HepG2 (cell line): ENCODE results near the gene GATD1. TPM values are rescaled to one million over a fixed set of nuclear protein-coding genes. Genes with fewer than 3 reads are reported as not detected.
A peak's percentile ranks its signal among the peaks of the same experiment; 100 is the strongest.

Experiments used
- AGO2 ChIP-seq: fragments of 200-400 bp; formaldehyde crosslinking; optimal IDR thresholded peaks from 2 replicates; pipeline ENCODE3; 2017; ENCODE audit warnings: mild to moderate bottlenecking, low read depth, low read length, moderate library complexity
- ESRRA ChIP-seq: sonication (generic); formaldehyde crosslinking; IDR thresholded peaks from 2 replicates; pipeline ENCODE4 v1.5.1; 2020; ENCODE audit warnings: mild to moderate bottlenecking, low read depth, missing genetic modification reagents
- FOXA1 ChIP-seq, 2 experiments: fragments of 450-650 bp in 1 of 2; sonication (generic) in 1 of 2; formaldehyde crosslinking in 1 of 2; IDR thresholded peaks; 2 replicates each; pipeline versions ENCODE4 v1.4.0 to v1.6.1; 2016 to 2020; ENCODE audit warnings: missing genetic modification reagents in 1 of 2
- KAT2B ChIP-seq: fragments of 150-350 bp; IDR thresholded peaks from 2 replicates; pipeline ENCODE4 v1.6.1; 2014; ENCODE audit warnings: low read depth, low read length, borderline replicate concordance
- NR2F2 ChIP-seq: IDR thresholded peaks from 2 replicates; pipeline ENCODE4 v1.6.1; 2012; ENCODE audit warnings: low read depth, inconsistent platforms, borderline replicate concordance
- ZBTB20 ChIP-seq: sonication (generic); formaldehyde crosslinking; IDR thresholded peaks from 2 replicates; pipeline ENCODE4 v1.8.1; 2023; ENCODE audit warnings: missing genetic modification reagents, low read depth, mild to moderate bottlenecking, borderline replicate concordance
- ZMAT3 ChIP-seq: sonication (generic); formaldehyde crosslinking; conservative IDR thresholded peaks from 2 replicates; pipeline ENCODE4 v1.7.0; 2021; ENCODE audit warnings: missing genetic modification reagents
- ZNF225 ChIP-seq: sonication (generic); formaldehyde crosslinking; IDR thresholded peaks from 2 replicates; pipeline ENCODE4 v1.4.0; 2020; ENCODE audit warnings: mild to moderate bottlenecking, missing genetic modification reagents
- ZNF44 ChIP-seq: sonication (generic); formaldehyde crosslinking; IDR thresholded peaks from 2 replicates; pipeline ENCODE4 v1.5.1; 2020; ENCODE audit warnings: mild to moderate bottlenecking, missing genetic modification reagents
- polyA plus RNA-seq, 8 experiments: library from polyadenylated mRNA; depleted of rRNA in 3 of 8; stranded (reverse) in 7 of 8; unstranded in 1 of 8; fragments of >200 nt; fragmentation: Illumina TruSeq in 4 of 8; extraction: Trizol in 4 of 8; gene quantifications; 2 replicates each; pipeline versions ENCODE4 v1.2.1 to v1.2.3, GENCODE V29; 2011 to 2016; ENCODE audit warnings: low read depth in 4 of 8, missing spikeins in 1 of 8, mixed read lengths in 1 of 8; ENCODE audit not compliant: insufficient read depth in 1 of 8
- total RNA-seq, 5 experiments: library from RNA; depleted of rRNA; stranded (reverse); fragments of >200 nt; fragmentation: Illumina TruSeq; extraction: Trizol; gene quantifications; 2 replicates each; pipeline ENCODE4 v1.2.3, GENCODE V29; 2016; ENCODE audit warnings: low read depth in 1 of 5
- TF ChIP-seq, protein P1 (sequence below): sonication (generic); formaldehyde crosslinking; IDR thresholded peaks from 2 replicates; pipeline ENCODE4 v1.5.0; 2020; ENCODE audit warnings: missing genetic modification reagents
- TF ChIP-seq, protein P2 (sequence below): sonication (generic); formaldehyde crosslinking; IDR thresholded peaks from 2 replicates; pipeline ENCODE4 v1.5.0; 2020; ENCODE audit warnings: missing genetic modification reagents
- TF ChIP-seq, protein P3 (sequence below): IDR thresholded peaks from 2 replicates; pipeline ENCODE4 v1.6.1; 2016; ENCODE audit warnings: low read depth, borderline replicate concordance
- TF ChIP-seq, protein P4 (sequence below): sonication (generic); formaldehyde crosslinking; conservative IDR thresholded peaks from 2 replicates; pipeline ENCODE4 v1.8.0; 2022; ENCODE audit warnings: missing genetic modification reagents
- TF ChIP-seq, protein P5 (sequence below): sonication (generic); formaldehyde crosslinking; IDR thresholded peaks from 2 replicates; pipeline ENCODE4 v1.9.0; 2021; ENCODE audit warnings: missing genetic modification reagents, borderline replicate concordance
- TF ChIP-seq, protein P6 (sequence below), 2 experiments: sonication (generic) in 1 of 2; formaldehyde crosslinking in 1 of 2; IDR thresholded peaks; 2 replicates each; pipeline versions ENCODE4 v1.4.0 to v1.6.1; 2016 to 2020; ENCODE audit warnings: borderline replicate concordance in 1 of 2, low read depth in 1 of 2, mild to moderate bottlenecking in 1 of 2, missing genetic modification reagents in 1 of 2
- TF ChIP-seq, protein P7 (sequence below): sonication (generic); formaldehyde crosslinking; IDR thresholded peaks from 2 replicates; pipeline ENCODE4 v1.4.0; 2020; ENCODE audit warnings: mild to moderate bottlenecking, missing genetic modification reagents

The GATD1 gene
- total and polyA plus RNA-seq, 2 of the 13 experiments (the other 11 are each of a cell fraction or from before 2014, with no cell fraction given): 31.3 to 60.5 TPM

DNA sequence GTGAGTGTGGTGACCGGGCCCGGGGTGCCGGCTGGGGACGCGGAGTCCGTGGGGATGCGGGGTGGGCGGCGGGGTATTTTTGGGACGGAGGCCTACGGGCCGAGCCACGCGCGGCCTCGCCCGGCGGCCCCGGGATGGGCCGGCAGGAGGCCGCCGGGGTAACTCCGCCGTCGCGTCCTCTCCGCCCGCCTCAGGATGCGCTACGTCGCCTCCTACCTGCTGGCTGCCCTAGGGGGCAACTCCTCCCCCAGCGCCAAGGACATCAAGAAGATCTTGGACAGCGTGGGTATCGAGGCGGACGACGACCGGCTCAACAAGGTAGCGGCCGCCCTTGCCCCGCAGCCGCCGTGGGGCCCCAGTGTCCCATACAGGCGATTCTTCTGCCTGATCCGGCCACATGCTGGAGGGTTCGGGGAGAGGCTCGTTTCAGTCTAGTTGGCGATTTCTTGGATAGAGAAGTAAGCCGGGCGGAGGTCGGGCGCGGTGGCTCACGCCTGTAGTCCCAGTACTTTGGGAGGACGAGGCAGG, 32.8 kb upstream of the GATD1 start (continued):
- TF ChIP-seq, protein P1, sequence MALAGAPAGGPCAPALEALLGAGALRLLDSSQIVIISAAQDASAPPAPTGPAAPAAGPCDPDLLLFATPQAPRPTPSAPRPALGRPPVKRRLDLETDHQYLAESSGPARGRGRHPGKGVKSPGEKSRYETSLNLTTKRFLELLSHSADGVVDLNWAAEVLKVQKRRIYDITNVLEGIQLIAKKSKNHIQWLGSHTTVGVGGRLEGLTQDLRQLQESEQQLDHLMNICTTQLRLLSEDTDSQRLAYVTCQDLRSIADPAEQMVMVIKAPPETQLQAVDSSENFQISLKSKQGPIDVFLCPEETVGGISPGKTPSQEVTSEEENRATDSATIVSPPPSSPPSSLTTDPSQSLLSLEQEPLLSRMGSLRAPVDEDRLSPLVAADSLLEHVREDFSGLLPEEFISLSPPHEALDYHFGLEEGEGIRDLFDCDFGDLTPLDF (CRISPR knock-in tag): no peak
- 0 out of 2 replicates have a peak, but pooled peaks have one; percentile 9 for TF ChIP-seq ESRRA (CRISPR knock-in tag)
- TF ChIP-seq, protein P2, sequence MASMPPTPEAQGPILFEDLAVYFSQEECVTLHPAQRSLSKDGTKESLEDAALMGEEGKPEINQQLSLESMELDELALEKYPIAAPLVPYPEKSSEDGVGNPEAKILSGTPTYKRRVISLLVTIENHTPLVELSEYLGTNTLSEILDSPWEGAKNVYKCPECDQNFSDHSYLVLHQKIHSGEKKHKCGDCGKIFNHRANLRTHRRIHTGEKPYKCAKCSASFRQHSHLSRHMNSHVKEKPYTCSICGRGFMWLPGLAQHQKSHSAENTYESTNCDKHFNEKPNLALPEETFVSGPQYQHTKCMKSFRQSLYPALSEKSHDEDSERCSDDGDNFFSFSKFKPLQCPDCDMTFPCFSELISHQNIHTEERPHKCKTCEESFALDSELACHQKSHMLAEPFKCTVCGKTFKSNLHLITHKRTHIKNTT (CRISPR knock-in tag): no peak
- no peak for TF ChIP-seq KAT2B
- 0 out of 2 replicates have a peak, but pooled peaks have one; percentile 40 for TF ChIP-seq ZNF225
- TF ChIP-seq FOXA1 (IDR thresholded peaks at IDR 0.05): no peak
- TF ChIP-seq FOXA1 (CRISPR knock-in tag; IDR thresholded peaks at IDR 0.05): no peak
- no peak for TF ChIP-seq ZNF44 (CRISPR knock-in tag)
- TF ChIP-seq, protein P3, sequence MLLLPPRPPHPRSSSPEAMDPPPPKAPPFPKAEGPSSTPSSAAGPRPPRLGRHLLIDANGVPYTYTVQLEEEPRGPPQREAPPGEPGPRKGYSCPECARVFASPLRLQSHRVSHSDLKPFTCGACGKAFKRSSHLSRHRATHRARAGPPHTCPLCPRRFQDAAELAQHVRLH: no peak
- no peak for TF ChIP-seq ZBTB20 (CRISPR knock-in tag)
- TF ChIP-seq, protein P4, sequence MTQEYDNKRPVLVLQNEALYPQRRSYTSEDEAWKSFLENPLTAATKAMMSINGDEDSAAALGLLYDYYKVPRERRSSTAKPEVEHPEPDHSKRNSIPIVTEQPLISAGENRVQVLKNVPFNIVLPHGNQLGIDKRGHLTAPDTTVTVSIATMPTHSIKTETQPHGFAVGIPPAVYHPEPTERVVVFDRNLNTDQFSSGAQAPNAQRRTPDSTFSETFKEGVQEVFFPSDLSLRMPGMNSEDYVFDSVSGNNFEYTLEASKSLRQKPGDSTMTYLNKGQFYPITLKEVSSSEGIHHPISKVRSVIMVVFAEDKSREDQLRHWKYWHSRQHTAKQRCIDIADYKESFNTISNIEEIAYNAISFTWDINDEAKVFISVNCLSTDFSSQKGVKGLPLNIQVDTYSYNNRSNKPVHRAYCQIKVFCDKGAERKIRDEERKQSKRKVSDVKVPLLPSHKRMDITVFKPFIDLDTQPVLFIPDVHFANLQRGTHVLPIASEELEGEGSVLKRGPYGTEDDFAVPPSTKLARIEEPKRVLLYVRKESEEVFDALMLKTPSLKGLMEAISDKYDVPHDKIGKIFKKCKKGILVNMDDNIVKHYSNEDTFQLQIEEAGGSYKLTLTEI (CRISPR knock-in tag): no peak
- peak; percentile 83 for TF ChIP-seq AGO2
- TF ChIP-seq, protein P5, sequence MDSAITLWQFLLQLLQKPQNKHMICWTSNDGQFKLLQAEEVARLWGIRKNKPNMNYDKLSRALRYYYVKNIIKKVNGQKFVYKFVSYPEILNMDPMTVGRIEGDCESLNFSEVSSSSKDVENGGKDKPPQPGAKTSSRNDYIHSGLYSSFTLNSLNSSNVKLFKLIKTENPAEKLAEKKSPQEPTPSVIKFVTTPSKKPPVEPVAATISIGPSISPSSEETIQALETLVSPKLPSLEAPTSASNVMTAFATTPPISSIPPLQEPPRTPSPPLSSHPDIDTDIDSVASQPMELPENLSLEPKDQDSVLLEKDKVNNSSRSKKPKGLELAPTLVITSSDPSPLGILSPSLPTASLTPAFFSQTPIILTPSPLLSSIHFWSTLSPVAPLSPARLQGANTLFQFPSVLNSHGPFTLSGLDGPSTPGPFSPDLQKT (CRISPR knock-in tag): no peak
- 0 out of 2 replicates have a peak, but pooled peaks have one; percentile 13 for TF ChIP-seq ZMAT3 (CRISPR knock-in tag)
- TF ChIP-seq NR2F2: no peak
- TF ChIP-seq, protein P6, sequence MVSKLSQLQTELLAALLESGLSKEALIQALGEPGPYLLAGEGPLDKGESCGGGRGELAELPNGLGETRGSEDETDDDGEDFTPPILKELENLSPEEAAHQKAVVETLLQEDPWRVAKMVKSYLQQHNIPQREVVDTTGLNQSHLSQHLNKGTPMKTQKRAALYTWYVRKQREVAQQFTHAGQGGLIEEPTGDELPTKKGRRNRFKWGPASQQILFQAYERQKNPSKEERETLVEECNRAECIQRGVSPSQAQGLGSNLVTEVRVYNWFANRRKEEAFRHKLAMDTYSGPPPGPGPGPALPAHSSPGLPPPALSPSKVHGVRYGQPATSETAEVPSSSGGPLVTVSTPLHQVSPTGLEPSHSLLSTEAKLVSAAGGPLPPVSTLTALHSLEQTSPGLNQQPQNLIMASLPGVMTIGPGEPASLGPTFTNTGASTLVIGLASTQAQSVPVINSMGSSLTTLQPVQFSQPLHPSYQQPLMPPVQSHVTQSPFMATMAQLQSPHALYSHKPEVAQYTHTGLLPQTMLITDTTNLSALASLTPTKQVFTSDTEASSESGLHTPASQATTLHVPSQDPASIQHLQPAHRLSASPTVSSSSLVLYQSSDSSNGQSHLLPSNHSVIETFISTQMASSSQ (IDR thresholded peaks at IDR 0.05; ENCODE audit: low read depth): no peak
- TF ChIP-seq, protein P6 (CRISPR knock-in tag; IDR thresholded peaks at IDR 0.05; ENCODE audit: borderline replicate concordance): no peak; the same call in 1 of the 2 replicates
- TF ChIP-seq, protein P7, sequence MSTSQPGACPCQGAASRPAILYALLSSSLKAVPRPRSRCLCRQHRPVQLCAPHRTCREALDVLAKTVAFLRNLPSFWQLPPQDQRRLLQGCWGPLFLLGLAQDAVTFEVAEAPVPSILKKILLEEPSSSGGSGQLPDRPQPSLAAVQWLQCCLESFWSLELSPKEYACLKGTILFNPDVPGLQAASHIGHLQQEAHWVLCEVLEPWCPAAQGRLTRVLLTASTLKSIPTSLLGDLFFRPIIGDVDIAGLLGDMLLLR (CRISPR knock-in tag): peak; percentile 78
